Fibroblast of lung (primary cell): ENCODE data around the gene ABHD16A.

Source experiments
- CTCF ChIP-seq, 2 donors: IDR thresholded peaks in 1 of 2; conservative IDR thresholded peaks in 1 of 2; 1 replicate in 1 of 2; 2 replicates in 1 of 2; pipeline ENCODE4 v1.5.1; 2011 to 2012; ENCODE audit warnings: low read length in 2 of 2, control low read depth in 1 of 2, inconsistent platforms in 1 of 2, low read depth in 1 of 2, mild to moderate bottlenecking in 1 of 2
- EZH2 ChIP-seq: IDR thresholded peaks from 2 replicates; pipeline ENCODE4 v1.5.1; 2012; ENCODE audit warnings: low read length, control low read depth, mild to moderate bottlenecking; ENCODE audit errors: missing control alignments

GRCh38 chr6:31711233-31711632, 8.1 kb upstream of the ABHD16A start:
- TF ChIP-seq CTCF (conservative IDR thresholded peaks at IDR 0.05 in 1 of 2, IDR thresholded peaks at IDR 0.05 in 1 of 2; ENCODE audit: low read depth in 1 of 2, low read length in 2 of 2) (no peak), EZH2 (no peak)
